ENCODE measurements around the gene TMEM132D.

DNA sequence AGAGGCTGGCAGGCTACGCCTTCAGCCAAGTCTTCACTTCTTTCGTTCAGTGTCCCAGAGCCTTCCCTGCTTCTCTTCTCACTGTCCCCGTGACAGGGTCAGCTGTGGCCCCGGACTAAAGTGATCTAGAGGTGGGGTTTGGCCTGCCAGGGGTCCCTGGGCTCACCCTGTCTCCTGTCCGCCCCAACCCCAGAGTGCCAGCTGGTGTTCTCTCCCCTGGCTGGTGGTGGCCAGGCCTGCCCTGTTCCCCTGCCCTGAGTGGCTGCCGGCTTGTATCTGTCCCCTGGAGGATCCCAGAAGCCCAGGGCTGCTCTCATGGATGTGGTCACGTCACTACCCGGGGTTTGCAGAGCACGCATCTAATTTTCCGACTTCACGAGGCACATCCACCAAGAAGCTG, 753.1 kb downstream of the TMEM132D start:
- no peak for TF ChIP-seq JUN (IDR thresholded peaks at IDR 0.05; ENCODE audit: borderline replicate concordance, insufficient read depth, insufficient read length, low read depth)
- TF ChIP-seq MAX (IDR thresholded peaks at IDR 0.05; ENCODE audit: insufficient read depth, insufficient read length), result no peak
- TF ChIP-seq, protein P1, sequence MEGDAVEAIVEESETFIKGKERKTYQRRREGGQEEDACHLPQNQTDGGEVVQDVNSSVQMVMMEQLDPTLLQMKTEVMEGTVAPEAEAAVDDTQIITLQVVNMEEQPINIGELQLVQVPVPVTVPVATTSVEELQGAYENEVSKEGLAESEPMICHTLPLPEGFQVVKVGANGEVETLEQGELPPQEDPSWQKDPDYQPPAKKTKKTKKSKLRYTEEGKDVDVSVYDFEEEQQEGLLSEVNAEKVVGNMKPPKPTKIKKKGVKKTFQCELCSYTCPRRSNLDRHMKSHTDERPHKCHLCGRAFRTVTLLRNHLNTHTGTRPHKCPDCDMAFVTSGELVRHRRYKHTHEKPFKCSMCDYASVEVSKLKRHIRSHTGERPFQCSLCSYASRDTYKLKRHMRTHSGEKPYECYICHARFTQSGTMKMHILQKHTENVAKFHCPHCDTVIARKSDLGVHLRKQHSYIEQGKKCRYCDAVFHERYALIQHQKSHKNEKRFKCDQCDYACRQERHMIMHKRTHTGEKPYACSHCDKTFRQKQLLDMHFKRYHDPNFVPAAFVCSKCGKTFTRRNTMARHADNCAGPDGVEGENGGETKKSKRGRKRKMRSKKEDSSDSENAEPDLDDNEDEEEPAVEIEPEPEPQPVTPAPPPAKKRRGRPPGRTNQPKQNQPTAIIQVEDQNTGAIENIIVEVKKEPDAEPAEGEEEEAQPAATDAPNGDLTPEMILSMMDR (IDR thresholded peaks at IDR 0.05; ENCODE audit: extremely low read depth in 1 of 2, insufficient read depth in 1 of 2, low read depth in 1 of 2, low read length in 2 of 2), result no peak
- no peak for TF ChIP-seq POLR2A (IDR thresholded peaks at IDR 0.05; ENCODE audit: low read depth, low read length)
